SW480 (cell line): ENCODE results near the gene FST.

Source experiments
- DNase-seq: peaks from one replicate; pipeline ENCODE4 v3.0.0-alpha.2; 2016; ENCODE audit warnings: low spot score

The FST gene, protein sequence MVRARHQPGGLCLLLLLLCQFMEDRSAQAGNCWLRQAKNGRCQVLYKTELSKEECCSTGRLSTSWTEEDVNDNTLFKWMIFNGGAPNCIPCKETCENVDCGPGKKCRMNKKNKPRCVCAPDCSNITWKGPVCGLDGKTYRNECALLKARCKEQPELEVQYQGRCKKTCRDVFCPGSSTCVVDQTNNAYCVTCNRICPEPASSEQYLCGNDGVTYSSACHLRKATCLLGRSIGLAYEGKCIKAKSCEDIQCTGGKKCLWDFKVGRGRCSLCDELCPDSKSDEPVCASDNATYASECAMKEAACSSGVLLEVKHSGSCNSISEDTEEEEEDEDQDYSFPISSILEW

DNA sequence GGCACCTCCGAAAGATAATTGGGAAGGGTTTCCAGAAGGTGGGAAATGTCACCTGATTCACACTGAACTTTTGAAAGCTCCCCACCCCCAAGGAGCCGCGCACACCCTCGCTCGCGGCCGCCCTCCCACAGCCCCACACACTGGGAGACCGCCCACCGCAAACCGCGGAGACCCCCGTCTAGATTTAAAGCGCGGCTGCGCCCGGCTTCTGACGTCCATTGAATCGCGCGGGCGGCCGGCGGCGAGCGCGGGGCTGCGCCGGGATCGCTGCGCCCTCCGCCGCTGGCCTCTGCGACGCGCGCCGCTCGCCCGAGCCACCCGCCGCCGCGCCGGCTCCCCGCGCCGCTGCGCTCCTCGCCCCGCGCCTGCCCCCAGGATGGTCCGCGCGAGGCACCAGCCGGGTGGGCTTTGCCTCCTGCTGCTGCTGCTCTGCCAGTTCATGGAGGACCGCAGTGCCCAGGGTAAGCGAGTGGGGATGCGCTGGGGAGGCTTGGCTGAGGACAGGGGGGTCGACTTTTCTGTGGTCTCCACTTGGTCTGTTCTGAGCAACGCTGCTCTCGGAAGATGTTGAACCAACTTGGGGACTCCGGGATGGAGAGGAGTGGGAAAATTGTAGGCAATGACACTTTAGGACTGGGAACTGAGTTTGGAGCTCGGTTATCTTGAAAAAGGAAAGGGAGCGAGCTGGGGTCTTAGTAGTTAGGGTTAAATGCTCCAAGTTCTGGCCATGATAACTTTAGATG, at the start of gene FST:
Gene FST (plus strand): TSS at position 214 of the 743 bp plus-strand sequence. CDS start 163 bp downstream, at position 377.
- no peak for DNase-seq

DNA sequence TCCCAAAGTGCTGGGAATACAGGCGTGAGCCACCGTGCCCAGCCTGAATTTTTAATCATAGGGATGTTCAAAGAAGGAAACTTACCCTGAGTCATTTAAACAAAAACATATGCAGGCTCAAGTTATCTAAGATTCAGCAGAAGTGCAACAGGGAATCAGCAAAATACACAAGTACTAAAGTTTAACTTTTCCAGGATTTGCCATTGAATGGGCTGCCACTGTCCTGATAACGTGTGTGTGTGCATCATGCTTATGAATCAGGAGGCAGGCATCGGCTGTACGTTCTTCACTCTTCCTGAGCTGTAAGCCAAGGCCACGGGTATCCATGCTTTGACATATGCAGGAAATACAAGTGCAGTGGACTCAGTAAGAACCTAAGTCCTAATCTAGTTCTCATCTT, 48.8 kb upstream of the FST start:
- no peak for DNase-seq

DNA sequence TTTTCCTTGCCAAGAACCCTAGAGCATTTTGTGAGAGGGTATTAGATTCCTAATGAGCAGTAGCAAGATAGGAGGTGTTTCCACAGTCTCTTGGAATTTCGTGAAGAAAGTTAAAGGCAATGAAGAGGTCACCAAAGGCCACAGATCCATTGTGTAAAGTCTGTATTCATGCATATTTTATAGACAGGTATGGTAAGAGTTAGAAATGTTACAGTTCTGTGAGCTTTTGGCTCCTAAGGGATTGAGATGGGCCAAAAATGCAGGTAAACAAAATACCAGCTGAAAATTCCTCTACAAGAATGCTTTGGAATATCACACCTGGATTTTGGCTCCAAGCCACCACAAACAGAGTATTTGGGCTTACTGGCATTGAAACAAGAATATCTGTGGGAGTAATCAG, 47.4 kb upstream of the FST start:
- DNase-seq: no peak

DNA sequence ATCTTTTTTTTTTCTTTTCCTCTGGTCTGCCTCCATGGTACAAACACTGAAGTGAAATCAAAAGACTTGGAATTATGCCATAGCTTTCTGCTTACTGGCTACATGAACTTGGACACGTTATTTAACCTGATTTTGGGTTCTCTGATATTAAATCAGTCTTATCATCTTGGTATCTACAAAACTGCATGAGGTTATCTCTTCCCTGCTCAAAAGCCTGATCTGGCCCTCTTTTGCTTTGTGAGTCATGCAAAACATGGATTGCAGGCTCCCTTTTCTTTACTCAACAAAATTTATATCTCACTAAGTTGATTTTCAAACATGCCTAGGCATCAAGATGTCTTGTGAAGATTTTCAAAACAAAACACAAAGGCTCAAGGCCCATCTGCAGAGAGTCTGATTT, 45.9 kb upstream of the FST start:
- DNase-seq: no peak

DNA sequence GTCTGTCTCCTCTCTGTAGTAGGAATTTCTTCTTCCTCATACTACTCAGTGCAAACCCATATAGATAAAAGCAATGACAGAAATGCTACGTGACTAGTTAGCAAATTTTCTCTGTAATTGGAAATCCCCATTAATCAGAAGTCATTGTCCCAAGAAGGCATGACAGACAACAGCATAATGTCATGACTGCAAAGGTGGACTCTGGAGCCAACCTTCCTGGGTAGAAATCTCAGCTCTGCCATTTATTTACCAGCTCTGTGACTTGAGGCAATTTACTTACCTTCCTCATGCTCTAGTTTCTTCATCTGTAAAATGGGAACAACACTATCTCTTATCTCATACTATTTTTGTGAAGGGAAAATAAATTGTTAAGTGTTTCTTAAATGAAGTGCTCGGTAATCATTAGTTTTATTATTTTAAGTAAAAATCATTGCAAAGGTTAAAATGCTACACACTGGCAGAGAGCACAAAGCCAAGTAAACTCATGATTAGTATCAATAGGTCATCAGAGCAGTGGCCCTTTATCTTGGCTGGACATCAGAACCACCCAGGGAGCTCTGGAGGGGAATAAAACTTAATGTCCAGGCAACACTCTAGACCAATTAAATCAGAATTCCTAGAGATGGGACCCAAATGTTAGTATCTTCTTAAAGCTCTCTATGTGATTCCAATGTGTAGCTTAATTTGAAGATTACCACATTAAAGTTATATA, 43.8 kb upstream of the FST start:
- DNase-seq: no peak

DNA sequence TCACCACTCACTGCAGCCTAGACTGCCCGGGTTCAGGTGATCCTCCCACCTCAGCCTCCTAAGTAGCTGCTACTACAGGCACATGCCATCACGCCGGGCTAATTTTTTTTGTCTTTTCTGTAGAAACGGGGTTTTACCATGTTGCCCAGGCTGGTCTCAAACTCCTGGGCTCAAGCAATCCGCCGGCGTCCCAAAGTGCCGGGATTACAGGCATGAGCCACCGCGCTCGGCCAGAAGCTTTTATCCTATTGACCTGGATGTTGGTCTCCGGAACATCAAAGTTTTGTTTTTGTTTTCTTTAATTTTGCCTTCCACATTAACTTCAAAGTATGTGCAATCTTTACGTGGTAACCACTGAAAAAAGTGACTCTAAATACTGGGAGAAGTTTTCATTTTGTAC, 42.4 kb upstream of the FST start:
- DNase-seq: no peak

DNA sequence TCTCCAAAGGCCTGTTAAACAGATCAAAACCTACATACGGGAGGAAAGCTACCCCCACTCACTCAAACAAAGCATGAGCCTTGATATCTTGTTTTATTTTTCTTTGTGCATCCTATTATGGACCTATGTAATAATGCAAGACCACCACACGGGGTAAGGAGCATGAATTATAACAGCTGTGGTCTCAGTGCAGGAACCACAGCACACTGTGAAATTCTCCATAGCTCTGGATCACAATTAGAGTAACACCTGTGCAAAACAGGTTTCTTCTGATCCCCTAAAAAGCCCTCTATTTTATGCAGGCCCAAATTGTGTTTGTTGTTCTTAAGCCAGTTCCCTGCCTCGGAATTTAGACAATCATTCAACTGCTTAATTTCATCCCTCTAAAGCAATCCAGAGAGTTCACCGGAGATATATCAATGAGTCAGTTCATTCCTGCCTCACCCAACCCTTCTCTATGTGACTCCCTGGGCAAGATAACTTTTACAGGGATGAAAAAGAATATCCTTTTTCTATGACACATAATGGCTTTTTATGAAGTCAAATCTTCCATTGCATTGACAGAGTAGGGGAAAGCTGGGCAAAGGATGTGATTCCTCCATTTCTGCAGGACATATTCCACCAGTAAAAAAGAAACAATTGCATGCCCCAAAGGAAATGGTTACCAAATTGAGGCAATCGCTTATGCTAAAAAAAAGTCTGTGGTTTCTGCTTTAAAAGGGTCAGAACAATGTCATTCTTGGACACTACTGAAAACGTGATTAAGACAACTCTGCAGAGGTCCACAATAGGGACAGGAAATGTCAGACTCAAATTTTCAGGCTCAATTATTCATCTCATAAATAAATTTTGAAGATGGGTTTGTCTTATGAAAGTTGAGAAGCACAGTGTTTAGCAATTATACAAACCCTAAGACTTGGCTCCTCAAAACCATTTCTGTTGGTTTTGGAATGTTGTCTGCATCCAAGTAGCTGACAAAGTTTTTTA, 41.6 kb upstream of the FST start:
- no peak for DNase-seq

DNA sequence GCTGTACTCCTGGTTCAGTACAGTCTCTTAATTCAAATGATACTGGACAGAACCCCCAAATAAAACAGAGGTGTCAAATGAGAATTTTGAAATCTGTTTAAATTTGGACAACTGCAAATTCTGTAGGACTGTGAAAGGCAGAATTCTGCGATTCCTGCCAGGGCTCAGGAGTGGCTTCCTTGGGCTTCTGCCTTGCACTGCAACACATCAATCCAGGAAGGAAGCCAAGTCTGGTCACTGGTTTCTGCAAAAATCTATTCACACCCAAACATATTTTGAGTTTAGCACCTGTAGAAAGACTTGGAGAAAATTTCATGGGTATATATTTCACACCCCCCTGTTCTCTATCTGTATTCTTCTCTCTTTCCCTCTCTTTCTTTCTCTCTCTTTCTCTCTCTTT, 37.5 kb upstream of the FST start:
- no peak for DNase-seq

DNA sequence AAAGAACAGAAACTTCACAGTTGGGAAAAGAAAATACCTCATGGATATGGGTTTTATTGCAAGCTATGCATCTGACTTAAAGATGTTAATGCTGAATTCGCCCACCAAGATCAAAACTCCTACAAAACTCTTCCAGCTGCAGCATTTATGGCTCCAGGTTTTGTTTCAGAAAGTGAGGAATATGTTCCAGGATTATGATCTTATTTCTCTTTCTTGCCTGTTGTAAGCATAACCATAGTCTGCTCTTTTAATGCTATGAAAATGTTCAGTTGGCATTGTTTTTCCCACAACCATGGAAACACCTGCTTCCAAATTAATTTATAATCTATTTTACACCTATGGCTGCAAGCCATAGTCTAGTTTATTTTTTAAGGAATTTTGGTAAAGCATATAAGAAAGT, 34.9 kb upstream of the FST start:
- DNase-seq: no peak

DNA sequence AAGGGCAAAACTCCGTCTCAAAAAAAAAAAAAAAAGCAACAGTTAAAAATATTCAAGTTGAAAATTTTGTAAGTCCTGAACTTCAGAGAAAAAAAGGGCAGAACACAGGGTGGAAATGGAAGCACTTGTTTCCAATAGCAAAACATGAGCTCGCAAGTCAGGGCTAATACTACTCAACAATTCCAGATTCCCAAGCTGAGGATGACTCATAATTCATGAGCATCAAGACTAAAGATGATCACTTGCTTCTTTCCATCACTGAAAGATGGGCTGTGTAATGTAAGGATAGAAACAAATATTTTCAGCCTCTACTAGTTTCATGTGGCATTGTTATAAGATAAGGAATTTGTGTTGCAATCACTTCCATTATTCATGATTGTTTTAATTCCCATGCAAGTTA, 33.5 kb upstream of the FST start:
- no peak for DNase-seq

DNA sequence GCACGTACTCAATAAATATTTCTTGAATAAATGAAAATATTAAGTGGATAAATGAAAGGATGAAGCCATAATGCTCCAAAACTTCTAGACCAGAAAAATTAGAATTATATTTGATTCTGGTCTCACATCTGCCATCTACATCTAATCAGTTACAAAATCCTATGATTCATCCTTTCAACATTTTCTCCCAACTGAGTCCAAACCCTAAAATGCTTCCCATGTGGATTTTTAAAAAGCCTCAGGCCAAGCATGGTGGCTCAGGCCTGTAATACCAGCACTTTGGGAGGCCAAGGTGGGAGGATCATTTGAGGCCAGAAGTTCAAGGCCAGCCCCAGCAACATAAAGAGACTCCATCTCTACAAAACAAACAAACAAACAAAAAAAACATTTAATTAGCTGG, 31.6 kb upstream of the FST start:
- DNase-seq: no peak

DNA sequence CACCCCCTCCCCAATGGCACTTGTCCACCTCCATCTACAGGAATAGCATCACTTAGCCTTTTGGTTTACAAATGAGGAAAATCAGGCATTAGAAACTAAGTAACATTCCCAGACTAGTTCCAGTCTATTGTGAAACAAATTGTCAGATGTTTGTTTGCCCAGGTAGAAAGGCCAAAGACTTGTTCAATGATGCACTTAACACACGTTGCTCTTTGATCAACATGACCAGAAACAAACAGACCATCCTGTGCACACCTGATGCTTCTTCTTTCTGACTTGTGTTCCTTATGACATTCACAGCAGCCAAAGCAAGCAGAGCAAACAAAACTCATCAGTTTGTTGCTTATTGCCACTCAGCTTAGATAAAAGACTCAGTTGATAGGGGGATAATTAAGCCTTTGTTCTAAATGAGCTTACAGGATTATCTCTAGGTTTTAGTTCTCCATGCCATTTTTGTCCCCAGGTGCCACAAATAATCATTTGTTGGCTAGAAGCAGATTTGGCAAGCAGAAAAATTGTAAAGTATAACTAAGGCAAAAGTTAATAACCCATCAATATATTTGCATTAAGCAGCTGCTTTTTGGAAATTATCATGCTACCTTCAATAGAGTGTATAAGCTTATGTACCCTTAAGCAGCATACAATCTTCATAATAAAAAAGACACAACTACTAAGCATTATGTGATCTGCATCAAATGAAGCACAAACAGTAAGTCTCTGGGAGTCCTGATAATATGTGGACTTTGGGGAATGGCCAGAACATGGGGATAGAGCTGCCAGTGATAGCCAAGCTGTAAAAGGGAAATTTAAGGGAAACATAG, 26.3 kb upstream of the FST start:
- no peak for DNase-seq

DNA sequence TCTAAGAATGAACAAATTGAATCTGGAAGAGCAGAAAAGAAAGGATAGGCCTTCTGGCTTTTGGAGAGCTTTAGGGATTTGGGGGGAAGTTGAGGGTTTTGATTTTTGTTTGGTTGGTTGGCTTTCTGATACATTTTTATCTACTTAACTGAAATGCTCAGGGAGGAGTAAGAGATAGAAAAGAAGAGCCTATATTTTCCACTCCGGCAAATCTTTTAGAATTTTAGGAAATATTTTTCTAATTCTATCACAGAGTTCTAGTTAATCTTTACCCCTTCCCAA, 25.8 kb upstream of the FST start:
- no peak for DNase-seq

DNA sequence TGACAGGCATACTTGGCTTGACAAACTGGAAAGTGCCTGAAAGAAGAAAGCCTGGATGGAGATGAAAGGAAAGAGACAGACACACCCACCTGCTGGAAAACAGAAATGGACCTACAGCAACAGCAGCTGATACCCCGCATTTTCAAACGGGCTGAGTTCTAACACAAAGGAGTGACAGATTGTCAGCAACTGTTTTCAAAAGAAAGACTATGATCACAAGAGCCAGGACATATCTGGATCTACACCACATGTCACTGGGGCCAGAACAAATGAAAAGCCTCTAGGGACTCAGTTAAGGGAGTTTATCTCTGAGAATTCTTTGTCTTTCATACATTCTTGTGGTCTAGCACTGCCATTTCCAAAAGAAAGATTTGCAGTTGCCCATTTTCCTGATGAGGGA, 24.1 kb upstream of the FST start:
- DNase-seq: no peak

DNA sequence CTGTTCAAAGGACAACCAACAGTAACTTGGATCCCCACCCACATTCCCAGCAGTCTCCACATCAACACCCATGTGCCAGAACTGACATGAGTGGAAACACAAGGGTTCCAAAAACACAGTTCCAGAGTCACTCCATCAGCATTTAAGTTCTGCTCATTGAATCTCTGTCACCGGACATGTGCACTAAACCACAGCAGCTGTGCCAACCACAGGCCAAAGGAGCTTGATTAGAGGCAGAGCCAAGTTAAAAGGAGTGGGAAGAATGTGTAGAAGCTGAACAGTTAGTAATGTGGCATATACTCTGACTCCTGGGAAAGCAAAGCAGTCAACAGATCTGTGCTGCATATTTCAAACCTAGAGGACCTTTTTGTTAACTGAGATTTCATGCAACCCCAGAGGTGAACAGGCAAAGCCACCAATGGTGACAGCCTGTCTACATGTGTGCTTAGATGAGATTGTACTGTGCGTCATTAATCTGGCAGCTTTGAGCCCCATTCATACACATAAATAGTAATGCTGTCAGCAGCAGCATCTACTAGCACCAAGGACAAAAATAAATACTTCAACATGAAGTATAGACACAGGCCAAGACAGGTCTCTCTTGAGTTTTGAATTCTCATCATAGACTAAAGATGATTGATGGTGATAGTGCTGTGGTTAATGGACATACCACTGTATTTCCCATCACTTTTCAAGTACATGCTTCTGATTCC, 16.4 kb upstream of the FST start:
- DNase-seq: no peak

DNA sequence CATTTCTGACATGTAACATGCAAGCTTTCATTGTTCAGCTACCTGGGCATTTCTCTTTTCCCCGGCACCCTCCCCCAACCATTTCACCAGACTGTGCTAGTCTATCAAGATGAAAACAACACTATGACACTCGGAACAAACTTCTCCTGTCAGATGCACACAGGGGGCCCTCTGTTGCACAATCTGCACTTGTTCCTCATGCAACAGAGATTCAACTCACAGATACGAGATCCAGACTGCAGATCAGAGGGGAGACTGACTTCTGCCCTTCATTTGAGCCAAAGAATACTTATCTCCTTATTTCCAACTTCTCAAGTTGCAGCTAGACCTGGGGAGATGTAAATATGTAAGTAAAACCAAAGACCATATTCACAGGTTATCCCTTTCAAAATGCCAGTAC, 15.7 kb upstream of the FST start:
- no peak for DNase-seq

DNA sequence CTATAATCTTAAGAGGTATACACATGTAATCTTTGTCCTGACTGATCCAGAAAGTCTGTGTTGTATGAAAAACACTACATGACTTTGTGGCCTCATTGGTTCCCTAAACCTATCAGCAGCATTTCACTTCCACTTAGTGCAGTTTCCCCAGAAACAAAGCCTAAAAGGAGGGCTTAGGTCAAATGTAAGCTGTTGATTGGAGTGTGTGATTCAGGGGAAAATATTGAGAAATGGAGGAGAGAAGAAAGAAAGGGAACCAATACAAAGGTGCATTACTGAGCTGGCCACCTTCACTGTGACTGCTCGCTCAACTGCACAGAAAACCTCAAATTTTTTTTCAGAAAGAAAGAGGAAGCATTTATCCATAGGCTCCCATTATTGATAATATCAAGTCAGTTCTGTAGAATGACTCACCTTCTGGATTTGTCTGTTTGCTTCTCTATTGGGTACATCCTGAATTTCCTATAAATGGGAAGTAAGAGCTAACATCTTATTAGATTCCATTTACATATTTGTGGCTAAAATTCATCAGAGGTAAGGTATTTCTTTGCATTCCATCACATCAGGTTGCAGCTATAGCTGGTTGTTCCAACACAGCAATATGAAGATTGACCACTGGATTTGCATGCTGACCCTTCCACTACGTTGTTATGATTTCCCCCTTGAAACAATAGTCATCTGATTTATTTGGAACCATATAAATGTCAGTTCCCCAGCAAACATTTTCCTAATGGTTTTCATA, 10.3 kb upstream of the FST start:
- peak; percentile 26 for DNase-seq

DNA sequence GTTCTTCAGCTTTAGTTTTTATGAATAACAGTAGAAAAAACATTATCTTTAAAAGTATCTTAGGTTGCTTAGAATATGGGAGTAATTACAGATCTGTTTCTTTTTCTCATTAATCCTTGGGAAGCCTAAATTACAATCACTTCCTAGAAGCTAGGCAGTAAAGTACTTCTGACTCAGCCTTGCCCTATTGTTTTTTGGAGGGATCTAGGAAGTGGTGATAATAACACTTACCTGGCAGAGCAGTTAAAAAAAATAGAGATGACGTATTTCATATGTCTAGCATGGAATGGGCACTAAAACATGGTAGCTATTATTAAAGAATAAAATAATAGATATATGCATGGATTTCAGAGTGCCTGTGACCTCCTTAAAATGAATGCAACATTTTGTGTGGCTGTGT, 8.2 kb upstream of the FST start:
- DNase-seq: no peak

DNA sequence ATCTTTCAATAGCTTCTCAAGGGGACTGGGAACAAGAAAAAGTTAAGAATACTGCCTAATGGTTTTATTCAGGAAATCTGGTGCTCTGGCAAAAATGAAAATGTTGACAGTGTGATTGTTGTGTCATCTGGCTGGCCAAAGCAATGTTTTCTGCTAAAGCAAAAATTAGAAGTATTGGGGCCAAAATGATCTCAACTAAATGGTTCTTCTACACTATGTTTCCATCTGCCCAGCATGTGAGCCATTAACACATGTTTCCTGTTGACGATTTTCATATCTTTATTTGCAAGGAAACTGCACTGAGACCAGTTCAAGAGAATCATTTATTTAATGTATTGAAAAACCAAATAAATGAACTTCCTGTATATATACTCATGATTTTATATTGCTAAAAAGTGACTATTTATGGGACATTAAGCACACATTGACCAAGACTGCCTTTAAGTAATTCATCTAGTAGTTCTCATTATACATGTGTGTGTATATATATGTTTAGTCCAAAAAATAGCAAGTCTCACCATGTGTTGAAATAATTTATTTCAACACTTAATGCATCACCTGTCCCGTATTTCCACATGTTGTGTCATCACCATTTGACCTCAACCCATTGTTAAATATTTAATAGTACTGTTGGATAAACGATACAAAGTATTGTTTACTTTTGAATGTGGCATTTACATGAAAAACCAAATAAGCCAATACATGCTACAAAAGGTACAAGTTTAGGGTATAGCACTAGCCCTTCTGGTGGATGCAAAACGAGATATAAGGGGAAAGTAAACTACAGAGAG, 7.5 kb upstream of the FST start:
- no peak for DNase-seq
